GM18505 (cell line): ENCODE data around the gene AGR3.
"Not testable (repeated sequence)": the region's sequence is repeated elsewhere in the genome, so short reads cannot be mapped to it uniquely, and the experiment has no call there.

Source experiments
- ATAC-seq: cut with Tn5 transposase; IDR thresholded peaks from one replicate; pipeline ENCODE4 v1.9.1; 2021; ENCODE audit not compliant: unreplicated experiment
- POLR2A ChIP-seq: IDR thresholded peaks from 4 replicates; pipeline ENCODE4 v1.6.1; 2011; ENCODE audit warnings: borderline replicate concordance; ENCODE audit not compliant: insufficient read depth, insufficient read length; ENCODE audit errors: extremely low read depth

The AGR3 gene

DNA sequence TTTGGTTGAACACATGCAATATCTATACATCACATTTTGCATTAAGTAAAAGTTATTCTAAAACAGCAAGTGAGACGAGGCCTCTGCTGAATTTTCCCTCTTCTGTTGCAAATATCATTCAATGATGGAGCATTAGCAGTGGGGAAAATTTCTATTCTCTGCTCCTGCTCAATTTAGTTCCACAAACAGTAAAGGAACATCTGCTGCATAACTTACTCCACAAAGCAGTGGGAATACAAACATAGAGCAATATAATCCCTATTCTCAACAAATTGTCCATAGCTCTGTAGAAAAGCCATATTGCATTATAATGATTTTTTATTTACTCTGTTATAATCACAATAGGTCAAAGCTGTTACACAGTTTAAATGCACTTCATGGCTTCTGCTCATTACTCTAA lies 5.9 kb downstream of the AGR3 start:
- no peak for ATAC-seq
- TF ChIP-seq POLR2A = no peak

DNA sequence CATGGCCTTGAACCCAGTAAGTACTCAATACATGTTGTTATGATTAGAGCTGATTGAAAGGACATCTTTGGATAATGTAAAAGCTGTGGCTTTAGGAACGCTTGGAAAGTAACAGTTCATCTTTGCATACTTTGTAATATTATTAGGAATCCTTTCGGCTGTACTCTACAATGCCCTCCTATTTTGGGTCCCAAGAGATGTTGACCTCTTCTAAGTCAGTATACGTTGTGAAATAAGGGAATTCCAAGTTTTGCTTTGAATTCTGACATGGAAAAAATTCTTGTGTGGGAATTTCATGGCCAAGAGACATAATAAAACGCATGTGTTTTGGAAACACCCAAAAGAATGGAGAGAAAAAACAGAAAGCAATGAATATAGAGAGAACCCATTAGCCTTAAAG lies 7.7 kb downstream of the AGR3 start:
- no peak for TF ChIP-seq POLR2A
- ATAC-seq = no peak

DNA sequence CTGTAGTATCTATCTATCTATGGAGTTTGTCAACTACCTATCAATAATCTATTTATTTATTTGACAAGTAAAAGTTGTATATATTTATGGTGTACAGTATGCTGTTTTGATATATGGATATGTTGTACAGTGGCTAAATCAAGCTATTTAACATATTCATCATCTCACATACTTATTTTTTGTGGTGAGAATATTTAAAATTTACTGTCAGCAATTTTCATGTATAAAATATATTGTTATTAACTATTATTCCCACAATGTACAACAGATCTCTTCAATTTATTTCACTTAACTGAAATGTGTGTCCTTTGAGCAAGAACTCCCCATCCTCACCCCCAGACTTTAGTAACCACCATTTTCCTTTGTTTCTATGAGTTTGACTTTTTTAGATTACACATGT lies 14.5 kb downstream of the AGR3 start:
- no peak for TF ChIP-seq POLR2A
- no peak for ATAC-seq

DNA sequence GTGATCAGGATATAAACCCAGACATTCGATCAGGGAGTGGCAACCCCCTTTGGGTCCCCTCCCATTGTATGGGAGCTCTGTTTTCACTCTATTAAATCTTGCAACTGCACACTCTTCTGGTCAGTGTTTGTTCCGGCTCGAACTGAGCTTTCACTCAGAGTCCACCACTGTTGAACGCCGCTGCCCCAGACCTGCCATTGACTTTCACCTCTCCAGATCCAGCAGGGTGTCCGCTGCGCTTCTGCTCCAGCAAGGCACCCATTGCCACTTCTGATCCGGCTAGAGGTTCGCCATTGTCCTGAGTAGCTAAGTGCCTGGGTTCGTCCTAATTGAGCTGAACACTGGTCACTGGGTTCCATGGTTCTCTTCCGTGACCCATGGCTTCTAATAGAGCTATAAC lies 28.6 kb downstream of the AGR3 start:
- ATAC-seq = not testable (repeated sequence)

DNA sequence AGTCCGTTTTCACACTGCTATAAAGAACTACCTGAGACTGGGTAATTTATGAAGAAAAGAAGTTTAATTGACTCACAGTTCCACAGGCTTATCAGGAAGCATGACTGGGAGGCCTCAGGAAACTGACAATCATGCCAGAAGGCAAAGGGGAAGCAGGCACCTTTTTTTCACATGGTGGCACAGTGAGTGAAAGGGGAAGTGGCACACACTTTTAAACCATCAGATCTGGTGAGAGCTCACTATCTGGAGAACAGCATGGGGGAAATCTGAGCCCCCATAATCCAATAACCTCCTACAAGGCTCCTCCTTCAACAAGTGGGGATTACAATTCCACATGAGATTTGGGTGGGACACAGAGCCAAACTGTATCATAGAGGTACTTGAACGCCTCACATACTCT lies 30.0 kb downstream of the AGR3 start:
- ATAC-seq = no peak
- no peak for TF ChIP-seq POLR2A

DNA sequence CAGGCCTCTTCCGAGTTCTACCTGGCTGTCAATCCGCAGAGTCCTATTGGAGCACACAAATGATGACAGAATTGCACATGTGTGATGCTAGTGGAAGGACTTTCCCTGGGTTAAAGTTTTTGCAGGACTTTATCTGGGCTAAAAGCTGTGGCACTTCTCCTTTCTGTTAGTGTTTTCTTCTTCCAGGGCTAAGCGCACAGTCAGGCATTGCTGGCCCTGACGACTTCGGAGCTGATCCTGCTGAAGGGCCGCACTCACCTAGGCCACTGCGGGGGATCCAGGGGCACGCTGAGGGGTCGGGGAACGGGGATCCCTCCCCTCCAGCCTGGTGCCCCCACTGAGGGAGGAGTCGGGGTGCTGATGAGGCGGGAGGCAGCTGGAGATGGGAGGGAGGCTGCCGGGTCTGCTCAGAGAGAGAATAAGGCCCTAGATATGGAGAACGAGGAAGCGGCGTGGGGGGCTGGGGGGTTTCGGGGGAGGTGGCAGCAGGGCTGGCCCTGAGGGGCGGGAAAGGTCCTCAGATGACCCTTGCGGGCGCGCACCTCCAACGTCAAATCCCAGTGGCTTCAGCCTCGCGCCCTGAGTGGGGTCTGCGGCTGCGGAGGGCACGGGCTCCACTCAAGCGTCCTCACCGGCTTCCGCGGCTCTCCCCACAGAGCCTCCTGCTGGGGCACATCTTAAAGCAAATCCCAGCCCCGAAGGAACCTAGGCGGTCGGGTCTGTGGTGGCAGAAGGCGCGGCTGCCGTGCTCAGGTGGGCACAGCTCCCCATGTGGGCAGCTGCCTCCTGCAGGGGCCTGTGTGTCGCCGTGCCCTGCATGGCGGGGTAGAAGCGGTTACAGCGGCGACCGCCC lies 30.9 kb downstream of the AGR3 start:
- no peak for ATAC-seq

DNA sequence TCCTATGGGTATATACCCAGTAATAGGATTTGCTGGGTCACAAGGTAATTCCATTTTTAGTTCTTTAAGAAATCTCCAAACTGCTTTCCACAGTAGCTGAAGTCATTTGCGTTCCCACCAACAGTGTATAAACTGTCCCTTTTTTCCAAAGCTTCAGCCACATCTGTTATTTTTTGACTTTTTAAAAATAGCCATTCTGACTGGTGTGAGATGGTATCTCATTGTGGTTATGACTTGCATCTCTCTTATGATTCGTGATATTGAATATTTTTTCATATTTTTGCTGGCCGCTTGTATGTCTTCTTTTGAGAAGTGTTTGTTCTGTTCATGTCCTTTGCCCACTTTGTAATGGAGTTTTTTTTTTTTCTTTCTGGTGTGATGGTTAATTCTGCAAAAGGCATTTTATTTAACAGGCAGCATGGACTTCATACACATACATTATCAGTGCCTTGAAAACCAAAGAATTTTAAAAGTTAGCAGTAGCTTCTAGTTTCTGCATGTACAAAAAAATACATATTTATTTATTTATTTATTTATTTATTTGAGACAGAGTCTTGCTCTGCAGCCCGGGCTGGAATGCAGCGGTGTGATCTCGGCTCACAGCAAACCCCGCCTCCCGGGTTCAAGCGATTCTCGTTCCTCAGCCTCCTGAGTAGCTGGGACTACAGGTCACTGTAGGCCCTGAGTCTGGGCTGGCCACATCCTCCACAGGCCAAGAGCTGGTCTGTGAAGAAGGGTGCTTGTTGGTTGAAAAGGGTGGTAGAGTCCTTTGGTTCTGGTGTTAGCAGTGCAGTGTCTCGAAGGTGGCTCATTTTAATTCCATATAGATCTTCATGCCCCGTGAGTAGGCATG lies 32.3 kb downstream of the AGR3 start:
- no peak for TF ChIP-seq POLR2A
- ATAC-seq = no peak

More for the DNA sequence above, 30.9 kb downstream of the AGR3 start:
- no peak for TF ChIP-seq POLR2A

DNA sequence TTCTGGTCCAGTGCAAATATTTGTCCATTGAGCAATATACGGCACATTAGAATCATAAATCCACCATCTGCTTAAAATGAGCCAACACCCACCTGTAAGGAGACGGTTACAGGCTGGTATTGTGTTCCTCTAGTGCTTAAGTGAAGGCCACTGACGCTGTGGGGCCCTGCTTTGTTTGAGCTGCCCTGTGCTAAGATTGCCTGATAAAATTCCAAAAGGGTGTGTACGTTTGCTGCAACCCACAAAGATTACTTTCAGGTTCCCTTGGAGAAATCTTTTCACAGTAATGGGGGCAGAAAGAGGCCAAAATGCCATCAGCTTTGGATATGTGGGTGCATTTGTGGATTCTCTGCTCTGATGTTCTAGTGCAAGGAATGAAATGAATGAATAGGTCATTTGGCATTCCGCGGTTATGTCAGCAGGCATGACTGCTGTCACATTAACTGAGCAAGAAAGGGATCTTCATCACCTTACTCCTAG lies 34.4 kb downstream of the AGR3 start:
- no peak for TF ChIP-seq POLR2A

DNA sequence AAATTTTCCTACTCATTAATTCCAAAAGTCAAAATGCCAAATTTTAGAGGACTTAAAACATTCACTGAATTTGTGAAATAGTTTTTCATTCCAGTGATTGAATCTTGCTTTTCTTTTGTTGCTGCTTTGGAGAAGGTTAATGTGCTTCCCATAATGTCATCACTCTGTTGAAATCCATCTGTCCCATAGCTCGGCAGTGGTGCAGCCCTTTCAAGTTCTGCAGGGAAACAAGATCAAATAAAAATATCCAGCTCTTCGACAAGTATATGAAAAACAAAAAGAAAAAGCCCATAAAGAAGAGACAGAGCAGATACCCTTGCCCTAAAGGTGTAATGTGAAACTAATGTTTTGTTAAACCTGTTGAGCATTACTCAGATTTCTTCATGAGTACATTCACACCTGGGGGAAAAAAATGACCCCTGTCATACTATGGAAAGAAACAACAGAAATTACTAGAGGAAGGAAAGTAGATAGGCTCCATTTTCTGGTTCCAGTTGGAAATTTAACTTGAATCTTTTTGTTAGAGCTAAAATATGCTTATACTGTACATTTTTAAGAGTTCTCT lies 35.1 kb downstream of the AGR3 start:
- no peak for TF ChIP-seq POLR2A
- no peak for ATAC-seq

More for the DNA sequence above, 34.4 kb downstream of the AGR3 start:
- ATAC-seq = no peak

DNA sequence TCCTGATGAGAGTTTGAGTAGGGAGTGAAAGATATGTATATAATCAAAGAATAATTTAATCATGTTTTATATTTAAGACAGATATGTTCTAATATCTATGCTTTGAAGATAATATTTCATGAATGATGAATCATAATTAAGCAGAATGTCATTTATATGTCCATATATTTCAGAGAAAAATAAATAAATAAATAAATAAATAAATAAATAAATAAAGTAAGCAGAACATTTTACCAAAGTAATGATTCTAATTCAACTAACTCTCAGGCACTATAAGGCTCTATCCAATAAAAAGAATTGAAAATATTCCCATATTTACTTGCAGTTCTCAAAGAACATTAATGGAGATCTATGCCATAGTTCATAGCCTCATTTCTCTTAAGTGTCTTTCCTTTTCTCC lies 36.0 kb downstream of the AGR3 start:
- TF ChIP-seq POLR2A = no peak
- no peak for ATAC-seq

DNA sequence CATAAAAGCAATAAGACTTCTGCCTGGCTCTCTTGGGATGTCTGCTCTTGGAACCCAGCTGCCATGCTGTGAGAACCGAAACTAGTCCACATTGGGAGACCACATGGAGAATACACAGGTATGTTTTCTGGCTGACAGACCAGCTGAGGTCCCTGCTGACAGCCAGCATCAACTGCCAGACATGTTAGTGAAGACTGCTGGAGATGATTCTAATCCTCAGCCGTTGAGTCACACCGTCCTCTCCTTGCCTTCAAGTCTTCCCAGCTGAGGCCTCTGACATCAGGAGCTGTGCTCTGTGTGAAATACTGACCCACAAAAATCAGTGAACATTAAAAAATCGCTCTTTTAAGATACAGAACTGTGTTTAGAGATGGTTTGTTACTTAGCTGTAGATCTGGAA lies 40.1 kb downstream of the AGR3 start:
- ATAC-seq = no peak
- no peak for TF ChIP-seq POLR2A

DNA sequence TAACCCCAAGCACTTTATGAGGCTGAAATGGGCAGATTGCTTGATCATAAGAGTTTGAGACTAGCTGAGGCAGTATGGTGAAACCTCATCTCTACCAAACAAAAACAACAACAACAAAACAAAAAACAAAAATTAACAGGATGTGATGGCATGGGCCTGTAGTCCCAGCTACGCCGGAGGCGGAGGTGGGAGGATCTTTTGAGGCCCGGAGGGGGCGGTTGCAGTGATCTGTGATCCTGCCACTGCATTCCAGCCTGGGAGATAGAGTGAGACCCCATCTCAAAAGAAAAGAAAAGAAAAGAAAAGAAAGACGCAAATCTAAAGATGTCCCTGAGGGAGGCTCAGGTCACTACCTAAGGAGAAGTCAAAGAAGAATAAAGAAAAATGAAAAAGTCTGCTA lies 41.7 kb downstream of the AGR3 start:
- no peak for TF ChIP-seq POLR2A
- ATAC-seq = no peak

DNA sequence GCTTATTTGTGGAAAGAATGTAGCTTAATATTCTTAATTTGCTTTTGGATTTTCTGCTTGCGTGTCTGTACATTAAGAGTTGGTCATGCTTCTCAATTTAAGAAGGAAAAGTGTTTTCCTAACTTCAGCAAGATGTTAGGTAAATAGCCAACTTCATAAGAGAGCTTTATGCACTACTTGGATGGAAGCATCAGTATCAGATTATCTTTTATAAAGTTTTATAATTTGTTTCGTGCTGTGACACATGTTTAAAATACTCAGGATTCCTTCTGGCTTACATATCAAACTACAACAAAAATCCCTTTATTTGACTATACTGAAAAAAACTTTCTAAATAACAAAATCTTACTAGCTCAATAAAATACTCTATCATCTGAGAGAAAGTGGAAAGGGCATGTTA lies 42.1 kb downstream of the AGR3 start:
- ATAC-seq = no peak
- no peak for TF ChIP-seq POLR2A
